Right lobe of liver (tissue), 4 donors: Measurements from ENCODE around the gene SERPINB13.

ENCODE experiments used
- POLR2A ChIP-seq: fragments of 450-650 bp; IDR thresholded peaks from one replicate; pipeline ENCODE4 v1.6.1; 2017; ENCODE audit warnings: antibody characterized with exemption, mild to moderate bottlenecking
- TF ChIP-seq, protein P1 (sequence below), 4 donors: fragments of 200-600 bp in 3 of 4; fragments of 450-650 bp in 1 of 4; IDR thresholded peaks; one replicate each; pipeline versions ENCODE4 v1.5.1 to v1.8.0; 2016 to 2022; ENCODE audit warnings: antibody characterized with exemption in 4 of 4, mild to moderate bottlenecking in 2 of 4
- donor health status: DM: no; HTN: no; CAD: no.
- donor health status: DM: no; HTN: no; CAD: no.
- donor health status: DM: no; HTN: yes; CAD: no.

DNA sequence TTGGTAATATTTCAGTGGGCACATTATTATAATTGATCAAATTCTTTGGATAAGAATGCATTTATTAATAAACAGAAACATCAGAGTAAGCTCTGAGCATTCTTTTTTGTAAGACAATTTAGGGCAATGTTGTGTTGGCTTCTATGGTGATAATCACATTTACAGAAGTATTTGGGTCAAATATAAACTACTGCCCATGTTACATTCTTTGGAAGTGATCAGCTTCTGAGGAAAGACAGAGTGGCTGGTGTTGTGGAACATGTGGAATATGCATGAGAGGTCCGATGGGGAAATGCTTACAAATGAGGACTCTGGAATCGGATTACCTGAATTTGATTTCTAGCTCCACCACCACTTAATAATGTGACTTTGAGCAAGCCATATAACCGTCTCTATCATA is 19.4 kb downstream of the SERPINB13 start:
- TF ChIP-seq, protein P1, sequence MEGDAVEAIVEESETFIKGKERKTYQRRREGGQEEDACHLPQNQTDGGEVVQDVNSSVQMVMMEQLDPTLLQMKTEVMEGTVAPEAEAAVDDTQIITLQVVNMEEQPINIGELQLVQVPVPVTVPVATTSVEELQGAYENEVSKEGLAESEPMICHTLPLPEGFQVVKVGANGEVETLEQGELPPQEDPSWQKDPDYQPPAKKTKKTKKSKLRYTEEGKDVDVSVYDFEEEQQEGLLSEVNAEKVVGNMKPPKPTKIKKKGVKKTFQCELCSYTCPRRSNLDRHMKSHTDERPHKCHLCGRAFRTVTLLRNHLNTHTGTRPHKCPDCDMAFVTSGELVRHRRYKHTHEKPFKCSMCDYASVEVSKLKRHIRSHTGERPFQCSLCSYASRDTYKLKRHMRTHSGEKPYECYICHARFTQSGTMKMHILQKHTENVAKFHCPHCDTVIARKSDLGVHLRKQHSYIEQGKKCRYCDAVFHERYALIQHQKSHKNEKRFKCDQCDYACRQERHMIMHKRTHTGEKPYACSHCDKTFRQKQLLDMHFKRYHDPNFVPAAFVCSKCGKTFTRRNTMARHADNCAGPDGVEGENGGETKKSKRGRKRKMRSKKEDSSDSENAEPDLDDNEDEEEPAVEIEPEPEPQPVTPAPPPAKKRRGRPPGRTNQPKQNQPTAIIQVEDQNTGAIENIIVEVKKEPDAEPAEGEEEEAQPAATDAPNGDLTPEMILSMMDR (IDR thresholded peaks at IDR 0.05): no peak
- TF ChIP-seq POLR2A: no peak
